GM12878 (cell line): ENCODE results near the gene SETDB1. TPM values are rescaled to one million over a fixed set of nuclear protein-coding genes. Genes with fewer than 3 reads are reported as not detected.

ENCODE experiments used
- ATF2 ChIP-seq: IDR thresholded peaks from 2 replicates; pipeline ENCODE4 v1.6.1; 2012; ENCODE audit warnings: low read length, inconsistent platforms
- CREM ChIP-seq: IDR thresholded peaks from 2 replicates; pipeline ENCODE4 v1.6.1; 2014; ENCODE audit warnings: antibody characterized with exemption, low read depth
- E2F8 ChIP-seq: fragments of 450-650 bp; IDR thresholded peaks from 2 replicates; pipeline ENCODE4 v1.6.1; 2018; ENCODE audit warnings: mild to moderate bottlenecking, low read depth, moderate library complexity; ENCODE audit not compliant: partially characterized antibody
- KLF5 ChIP-seq: fragments of 450-650 bp; IDR thresholded peaks from 2 replicates; pipeline ENCODE4 v1.6.1; 2014; ENCODE audit warnings: mild to moderate bottlenecking; ENCODE audit not compliant: partially characterized antibody
- NFXL1 ChIP-seq: fragments of 450-650 bp; IDR thresholded peaks from 2 replicates; pipeline ENCODE4 v1.6.1; 2017; ENCODE audit warnings: antibody characterized with exemption, mild to moderate bottlenecking, borderline replicate concordance
- POU2F2 ChIP-seq: IDR thresholded peaks from 3 replicates; pipeline ENCODE4 v1.6.1; 2011; ENCODE audit warnings: low read depth, mild to moderate bottlenecking, low read length, borderline replicate concordance
- RB1 ChIP-seq: fragments of 450-650 bp; formaldehyde crosslinking; IDR thresholded peaks from 2 replicates; pipeline ENCODE4 v1.6.1; 2017; ENCODE audit warnings: mild to moderate bottlenecking, borderline replicate concordance
- RELB ChIP-seq: fragments of 450-650 bp; IDR thresholded peaks from 2 replicates; pipeline ENCODE4 v1.6.1; 2017; ENCODE audit warnings: low read depth, mild to moderate bottlenecking, moderate library complexity
- ZBTB40 ChIP-seq: fragments of 450-650 bp; IDR thresholded peaks from 2 replicates; pipeline ENCODE4 v1.6.1; 2016; ENCODE audit warnings: mild to moderate bottlenecking, moderate library complexity, borderline replicate concordance
- ZNF687 ChIP-seq: fragments of 450-650 bp; IDR thresholded peaks from 2 replicates; pipeline ENCODE4 v1.6.1; 2017; ENCODE audit warnings: mild to moderate bottlenecking, moderate library complexity
- ZSCAN29 ChIP-seq: fragments of 450-650 bp; IDR thresholded peaks from 2 replicates; pipeline ENCODE4 v1.6.1; 2017; ENCODE audit warnings: mild to moderate bottlenecking, moderate library complexity
- polyA plus RNA-seq, 11 experiments: library from polyadenylated mRNA; depleted of rRNA in 4 of 11; unstranded in 6 of 11; stranded (reverse) in 5 of 11; fragments of >200 nt; fragmentation: Nextera tagmentation in 4 of 11; fragmentation: Illumina TruSeq in 1 of 11; extraction: Ambion mirVana in 4 of 11; extraction: Trizol in 1 of 11; gene quantifications; 1 replicate in 1 of 11; 2 replicates in 10 of 11; pipeline versions ENCODE4 v1.2.1 to v1.2.3, GENCODE V29; 2011 to 2016; ENCODE audit warnings: inconsistent platforms in 2 of 11, missing spikeins in 2 of 11, low read depth in 1 of 11
- total RNA-seq, 4 experiments: library from RNA; depleted of rRNA in 3 of 4; stranded (reverse); fragments of >200 nt in 3 of 4; fragmentation: Illumina TruSeq in 1 of 4; extraction: Trizol in 1 of 4; gene quantifications; 2 replicates each; pipeline versions ENCODE4 v1.2.1 to v1.2.3, GENCODE V29; 2013 to 2021

The SETDB1 gene
- total and polyA plus RNA-seq, 10 of the 15 experiments (the other 5 are each of a cell fraction or from before 2014, with no cell fraction given) = 14.3 to 56.7 (median 35.7) TPM

- TF ChIP-seq ZBTB40 = no peak
- no peak; the same call in 2 of the 3 replicates for TF ChIP-seq POU2F2
- no peak for TF ChIP-seq NFXL1
- TF ChIP-seq ATF2 = no peak
- peak; percentile 79; the same call in 1 of the 2 replicates for TF ChIP-seq RB1
- no peak for TF ChIP-seq KLF5
- TF ChIP-seq ZSCAN29 = no peak
- no peak for TF ChIP-seq ZNF687
- TF ChIP-seq E2F8 = no peak
- TF ChIP-seq RELB = no peak; the same call in 1 of the 2 replicates
- peak; percentile 31; the same call in 1 of the 2 replicates for TF ChIP-seq CREM
These were observed 53.2 kb downstream of the SETDB1 start (continued) for GRCh38 chr1:150979092-150980056.
